Tibial artery (tissue), 4 donors: ENCODE data around the gene OR2T2.
"Not testable (repeated sequence)": the region's sequence is repeated elsewhere in the genome, so short reads cannot be mapped to it uniquely, and the experiment has no call there.

Experiments
- DNase-seq, 2 donors: peaks; one replicate each; pipeline ENCODE4 v3.0.0-alpha.2; 2019
- H3K27ac ChIP-seq, 2 donors: fragments of 200-600 bp; sonication (generic) in 1 of 2; 1 replicate in 1 of 2; 2 replicates in 1 of 2; pipeline ENCODE4 v1.5.1; 2018 to 2019; ENCODE audit warnings: mild to moderate bottlenecking in 1 of 2
- H3K27me3 ChIP-seq, 2 donors: fragments of 200-600 bp; sonication (generic) in 1 of 2; one replicate each; pipeline versions ENCODE4 v1.5.1 to v1.6.0; 2016 to 2019
- H3K36me3 ChIP-seq, 3 donors: fragments of 200-600 bp; sonication (generic) in 2 of 3; one replicate each; pipeline ENCODE4 v1.5.1; 2016 to 2019; ENCODE audit warnings: mild to moderate bottlenecking in 2 of 3
- H3K4me1 ChIP-seq, 4 donors: fragments of 200-600 bp; sonication (generic) in 2 of 4; 1 replicate in 3 of 4; 2 replicates in 1 of 4; pipeline ENCODE4 v1.5.1; 2016 to 2019
- H3K4me3 ChIP-seq, 2 donors: fragments of 200-600 bp; sonication (generic) in 1 of 2; 1 replicate in 1 of 2; 2 replicates in 1 of 2; pipeline ENCODE4 v1.5.1; 2018 to 2019; ENCODE audit warnings: mild to moderate bottlenecking in 2 of 2
- H3K9me3 ChIP-seq, 3 donors: fragments of 200-600 bp; sonication (generic) in 1 of 3; one replicate each; pipeline ENCODE4 v1.5.1; 2016 to 2019
- intact Hi-C: fragments of 100-400 bp; cut with DNase I; formaldehyde crosslinking; loops from one replicate; pipeline ENCODE4 v1.15.0; 2023; ENCODE audit warnings: low total_unique reads

Gene OR2T2

DNA sequence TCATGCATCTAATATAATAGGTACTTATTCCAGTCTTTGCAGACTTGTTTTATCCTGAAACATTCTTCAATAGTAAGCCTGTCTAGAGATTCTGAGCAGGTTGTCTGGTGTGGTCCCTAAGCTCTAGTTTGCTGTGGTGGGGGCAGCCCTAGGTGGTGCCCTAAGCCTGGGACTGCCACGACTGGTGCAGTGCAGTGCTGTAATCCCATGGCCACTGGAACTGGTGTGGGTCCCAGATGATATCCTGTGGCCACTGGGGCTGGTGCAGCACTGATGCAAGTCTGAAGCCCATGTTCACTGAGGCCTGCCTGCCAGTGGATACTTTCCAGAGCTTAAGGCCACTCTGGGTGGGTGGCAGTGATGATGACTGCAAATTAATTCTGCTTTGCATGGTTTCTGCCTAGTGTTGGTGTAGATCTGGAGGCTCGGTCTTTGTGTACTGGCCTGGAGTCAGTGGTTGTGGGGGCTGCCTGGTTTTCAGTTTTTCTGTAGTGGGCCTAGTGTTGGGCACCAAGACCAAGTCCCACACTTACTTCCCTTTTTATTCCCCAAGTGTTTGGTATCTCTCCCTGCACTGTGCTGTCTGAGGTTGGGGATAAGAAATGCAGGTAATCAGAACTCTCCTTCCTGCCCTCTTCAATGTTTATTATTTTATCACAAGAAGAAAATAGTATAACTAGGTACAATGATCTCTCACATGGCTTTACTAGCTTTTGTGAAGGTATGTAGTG is 55.0 kb downstream of the OR2T2 start:
- DNase-seq, H3K27me3 ChIP-seq, H3K4me1 ChIP-seq, H3K4me3 ChIP-seq, intact Hi-C loops, H3K9me3 ChIP-seq, H3K27ac ChIP-seq, H3K36me3 ChIP-seq: not testable (repeated sequence)
